Loucy (cell line): ENCODE results near the gene CDK1.

Source experiments
- CTCF ChIP-seq: fragments of 200-600 bp; sonication (generic); conservative IDR thresholded peaks from 2 replicates; pipeline ENCODE4 v1.5.1; 2014; ENCODE audit warnings: mild to moderate bottlenecking, antibody characterized with exemption, low read length
- EZH2phosphoT487 ChIP-seq: fragments of 200-600 bp; IDR thresholded peaks from 2 replicates; pipeline ENCODE4 v1.6.1; 2018; ENCODE audit warnings: antibody characterized with exemption, mild to moderate bottlenecking, moderate library complexity, borderline replicate concordance

DNA sequence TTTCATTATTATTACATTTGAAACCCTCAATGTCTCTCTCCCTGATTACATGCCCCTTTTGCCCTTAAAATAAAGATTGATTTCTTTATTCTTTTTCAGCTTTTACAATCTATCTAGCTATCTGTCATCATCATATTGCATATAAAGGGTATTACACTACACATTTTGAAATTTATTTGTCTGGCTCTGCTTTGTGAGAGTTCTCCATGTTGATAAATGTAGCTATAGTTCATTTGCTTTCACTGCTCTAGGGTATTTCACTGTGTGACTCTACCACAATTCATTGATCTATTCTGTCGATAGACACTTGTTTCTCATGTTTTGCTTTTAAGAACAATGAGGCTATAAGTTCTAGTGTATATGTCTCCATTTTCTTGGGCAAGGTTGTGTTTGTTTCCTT, 25.6 kb downstream of the CDK1 start:
- TF ChIP-seq CTCF (no peak), EZH2phosphoT487 (no peak)
